ENCODE data around the gene RBMS1. TPM values are rescaled to one million over a fixed set of nuclear protein-coding genes. Genes with fewer than 3 reads are reported as not detected.

Gene RBMS1
- total RNA-seq, 1 donor from 2014 or later: 54.7 TPM

DNA sequence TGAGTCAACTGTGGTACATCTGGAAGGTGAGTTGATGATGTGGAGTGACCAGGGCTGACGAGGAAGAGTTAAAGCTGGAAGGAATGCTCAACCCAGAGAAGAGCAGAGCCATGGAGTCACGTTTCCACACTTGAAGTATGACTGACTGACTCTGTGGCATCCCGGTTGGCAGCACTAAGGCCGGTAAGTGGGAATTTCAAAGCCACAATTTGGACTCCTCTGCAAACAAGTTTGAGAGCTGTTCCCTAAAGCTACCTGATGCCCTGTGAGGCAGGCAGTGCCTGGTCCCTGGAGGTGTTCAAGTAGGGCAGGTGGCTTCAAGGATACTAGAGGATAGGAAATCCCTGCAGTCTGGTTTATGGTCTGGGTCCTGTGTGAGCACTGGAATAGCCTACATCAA, 224.2 kb downstream of the RBMS1 start:
- no peak for DNase-seq (ENCODE audit: low read depth)
- no peak for TF ChIP-seq CTCF (conservative IDR thresholded peaks at IDR 0.05; ENCODE audit: low read depth, low read length)
- H3K4me3 ChIP-seq (ENCODE audit: low read depth, low read length): peak overlapping the region; percentile 9

DNA sequence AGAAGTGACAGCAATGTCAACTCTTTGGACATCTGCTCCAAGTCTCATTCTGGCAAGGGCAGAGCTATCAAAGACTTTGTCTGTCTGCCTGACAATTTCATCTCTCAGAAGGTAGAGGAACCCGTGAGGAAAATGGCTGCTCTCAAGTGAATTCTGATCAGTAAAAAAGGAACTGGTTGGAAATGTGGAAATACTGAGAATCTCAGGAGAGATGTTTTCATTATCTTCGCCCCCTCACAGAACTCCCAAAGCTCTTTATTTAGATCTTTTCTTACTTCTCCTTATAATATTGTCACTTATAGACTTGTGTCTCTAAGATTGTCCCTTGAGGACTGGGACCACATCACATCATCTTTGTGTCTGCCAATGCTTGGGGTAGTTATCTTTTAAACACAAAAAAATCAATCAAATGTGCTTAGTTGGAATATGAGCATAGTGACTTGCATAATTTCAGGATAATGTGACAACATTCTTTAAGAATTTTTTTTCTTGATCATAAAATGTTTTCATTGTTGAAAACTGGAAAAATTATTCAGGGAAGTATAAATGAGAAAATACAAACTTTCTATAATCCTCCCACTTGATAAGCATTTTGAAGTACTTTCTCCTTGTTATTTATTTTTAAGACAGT, 225.3 kb downstream of the RBMS1 start:
- DNase-seq (ENCODE audit: low read depth): no peak
- TF ChIP-seq CTCF (conservative IDR thresholded peaks at IDR 0.05; ENCODE audit: low read depth, low read length): no peak
- H3K4me3 ChIP-seq (ENCODE audit: low read depth, low read length): no peak overlapping the region

DNA sequence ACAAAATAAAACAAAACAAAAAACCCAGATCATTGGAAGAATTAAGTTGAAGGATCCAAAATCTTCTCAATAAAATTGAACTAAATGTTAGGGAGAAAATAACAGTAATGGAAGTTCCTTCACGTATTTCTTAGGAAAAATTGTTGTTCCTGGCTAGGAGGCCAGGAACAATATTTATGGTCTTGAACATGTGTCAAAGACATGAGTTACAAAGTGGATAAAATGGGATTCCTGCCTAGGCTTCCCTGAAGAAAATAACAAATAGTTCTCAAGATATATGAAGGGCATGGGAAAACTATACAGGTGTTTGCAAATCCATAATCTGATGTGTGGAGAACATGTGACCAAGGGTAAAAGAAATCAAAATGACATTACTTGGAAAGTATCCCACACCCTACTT, 225.9 kb downstream of the RBMS1 start:
- no peak for DNase-seq (ENCODE audit: low read depth)
- TF ChIP-seq CTCF (conservative IDR thresholded peaks at IDR 0.05; ENCODE audit: low read depth, low read length): no peak

DNA sequence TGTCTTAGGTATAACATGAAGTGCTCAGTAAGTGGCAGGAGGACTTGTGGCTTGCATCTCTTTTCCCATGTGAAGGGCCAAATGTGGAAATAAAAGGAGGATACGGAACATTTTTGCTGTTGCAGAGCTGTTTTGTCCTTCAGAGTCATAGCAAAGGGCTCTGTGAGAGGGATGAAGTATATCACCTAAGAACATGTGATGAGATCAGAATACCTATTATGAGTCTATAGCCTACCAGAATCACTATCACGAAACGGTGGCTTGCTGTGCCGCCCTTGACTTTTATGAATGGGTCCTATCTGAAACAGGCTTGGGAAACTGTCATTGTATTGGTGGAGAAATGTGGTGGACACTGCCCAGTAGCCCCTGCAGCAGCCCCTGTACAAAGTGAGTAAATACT, 226.6 kb downstream of the RBMS1 start:
- H3K4me3 ChIP-seq (ENCODE audit: low read depth, low read length): no peak overlapping the region
- no peak for DNase-seq (ENCODE audit: low read depth)
- no peak for TF ChIP-seq CTCF (conservative IDR thresholded peaks at IDR 0.05; ENCODE audit: low read depth, low read length)

More for the DNA sequence above, 225.9 kb downstream of the RBMS1 start:
- no peak overlapping the region for H3K4me3 ChIP-seq (ENCODE audit: low read depth, low read length)

GRCh38 chr2:160266037-160266551, 227.5 kb downstream of the RBMS1 start:
- no peak for DNase-seq (ENCODE audit: low read depth)
- no peak for TF ChIP-seq CTCF (conservative IDR thresholded peaks at IDR 0.05; ENCODE audit: low read depth, low read length)
- no peak overlapping the region for H3K4me3 ChIP-seq (ENCODE audit: low read depth, low read length)

- no peak for DNase-seq (ENCODE audit: low read depth)
- H3K4me3 ChIP-seq (ENCODE audit: low read depth, low read length): no peak overlapping the region
- TF ChIP-seq CTCF (conservative IDR thresholded peaks at IDR 0.05; ENCODE audit: low read depth, low read length): no peak
These were observed 229.3 kb downstream of the RBMS1 start for GRCh38 chr2:160264308-160264707.

GRCh38 chr2:160261732-160262131, 231.9 kb downstream of the RBMS1 start:
- no peak overlapping the region for H3K4me3 ChIP-seq (ENCODE audit: low read depth, low read length)
- TF ChIP-seq CTCF (conservative IDR thresholded peaks at IDR 0.05; ENCODE audit: low read depth, low read length): no peak
- DNase-seq (ENCODE audit: low read depth): no peak

Measured in epithelial cell of proximal tubule (primary cell).